ENCODE data around the gene TXLNB.
"Not testable (repeated sequence)": the region's sequence is repeated elsewhere in the genome, so short reads cannot be mapped to it uniquely, and the experiment has no call there.

Gene TXLNB

GRCh38 chr6:139230391-139230840 lies 61.4 kb downstream of the TXLNB start:
- Histone ChIP-seq H3K4me3 (ENCODE audit: low read depth, low read length) (no peak overlapping the region), H3K27ac (no peak overlapping the region), H3K9me3 (ENCODE audit: severe bottlenecking) (peaks cover 2% of the 10 kb centered on the region), H3K27me3 (ENCODE audit: insufficient read depth, low read depth, severe bottlenecking) (no peaks in the 10 kb centered on the region), H3K36me3 (no peaks in the 10 kb centered on the region)
- DNase-seq, result no peak
- no peak for TF ChIP-seq CTCF (IDR thresholded peaks at IDR 0.05; ENCODE audit: low read depth, low read length)

- not testable (repeated sequence) for H3K4me3 ChIP-seq (ENCODE audit: low read depth, low read length); H3K9me3 ChIP-seq (ENCODE audit: severe bottlenecking); H3K36me3 ChIP-seq; H3K27me3 ChIP-seq (ENCODE audit: insufficient read depth, low read depth, severe bottlenecking); DNase-seq; H3K27ac ChIP-seq
These were observed 63.4 kb downstream of the TXLNB start for GRCh38 chr6:139228387-139228786.

GRCh38 chr6:139219746-139220145 lies 72.1 kb downstream of the TXLNB start:
- no peak for TF ChIP-seq CTCF (IDR thresholded peaks at IDR 0.05; ENCODE audit: low read depth, low read length)
- Histone ChIP-seq H3K27ac (no peak overlapping the region), H3K27me3 (ENCODE audit: insufficient read depth, low read depth, severe bottlenecking) (no peaks in the 10 kb centered on the region), H3K36me3 (no peaks in the 10 kb centered on the region), H3K9me3 (ENCODE audit: severe bottlenecking) (no peaks in the 10 kb centered on the region), H3K4me3 (ENCODE audit: low read depth, low read length) (no peak overlapping the region)
- no peak for DNase-seq

GRCh38 chr6:139219271-139219729 lies 72.5 kb downstream of the TXLNB start:
- Histone ChIP-seq H3K27ac (no peak overlapping the region), H3K9me3 (ENCODE audit: severe bottlenecking) (no peaks in the 10 kb centered on the region), H3K4me3 (ENCODE audit: low read depth, low read length) (no peak overlapping the region), H3K27me3 (ENCODE audit: insufficient read depth, low read depth, severe bottlenecking) (no peaks in the 10 kb centered on the region), H3K36me3 (no peaks in the 10 kb centered on the region)
- TF ChIP-seq CTCF (IDR thresholded peaks at IDR 0.05; ENCODE audit: low read depth, low read length), result peak; percentile 91
- DNase-seq, result peak; percentile 65

GRCh38 chr6:139212460-139212859 lies 79.3 kb downstream of the TXLNB start:
- not testable (repeated sequence) for H3K36me3 ChIP-seq; H3K4me3 ChIP-seq (ENCODE audit: low read depth, low read length); H3K27ac ChIP-seq; H3K9me3 ChIP-seq (ENCODE audit: severe bottlenecking); DNase-seq; H3K27me3 ChIP-seq (ENCODE audit: insufficient read depth, low read depth, severe bottlenecking)

GRCh38 chr6:139210766-139211165 lies 81.0 kb downstream of the TXLNB start:
- not testable (repeated sequence) for H3K9me3 ChIP-seq (ENCODE audit: severe bottlenecking); DNase-seq; H3K27ac ChIP-seq; H3K36me3 ChIP-seq; H3K4me3 ChIP-seq (ENCODE audit: low read depth, low read length); H3K27me3 ChIP-seq (ENCODE audit: insufficient read depth, low read depth, severe bottlenecking)

GRCh38 chr6:139205843-139206242 lies 86.0 kb downstream of the TXLNB start:
- no peak for DNase-seq
- no peak for TF ChIP-seq CTCF (IDR thresholded peaks at IDR 0.05; ENCODE audit: low read depth, low read length)

More at GRCh38 chr6:139205843-139206242, 86.0 kb downstream of the TXLNB start:
- H3K27me3 ChIP-seq (ENCODE audit: insufficient read depth, low read depth, severe bottlenecking), result no peaks in the 10 kb centered on the region
- no peak overlapping the region for H3K27ac ChIP-seq
- H3K4me3 ChIP-seq (ENCODE audit: low read depth, low read length), result no peak overlapping the region
- peaks cover 4% of the 10 kb centered on the region for H3K9me3 ChIP-seq (ENCODE audit: severe bottlenecking)
- no peaks in the 10 kb centered on the region for H3K36me3 ChIP-seq

All from WERI-Rb-1 (cell line).